ENCODE measurements around the gene SUPT20H. TPM values are rescaled to one million over a fixed set of nuclear protein-coding genes. Genes with fewer than 3 reads are reported as not detected.
A peak's percentile ranks its signal among the peaks of the same experiment; 100 is the strongest.

Gene SUPT20H
- total RNA-seq, 1 experiment from 2014 or later = 16.8 TPM

DNA sequence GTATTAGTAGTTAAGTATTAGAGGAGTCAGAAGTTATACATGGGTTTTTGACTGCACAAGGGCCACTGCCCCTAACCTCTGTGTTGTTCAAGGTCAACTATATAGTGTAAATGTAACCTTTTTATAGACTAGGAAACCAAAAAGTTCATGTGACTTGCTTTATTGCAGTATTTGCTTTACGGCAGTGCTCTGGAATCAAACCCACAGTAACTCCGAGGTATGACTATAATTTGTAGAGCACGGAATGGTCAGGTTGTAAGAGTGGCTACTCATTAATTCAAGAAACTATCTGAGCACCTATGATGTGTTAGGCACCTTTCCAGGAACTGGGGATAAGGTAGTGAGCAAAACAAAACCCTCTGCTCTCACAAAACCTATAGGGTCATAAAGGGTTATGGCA is 22.2 kb downstream of the SUPT20H start:
- TF ChIP-seq CTCF (conservative IDR thresholded peaks at IDR 0.05; ENCODE audit: low read depth, low read length) = no peak
- no peak for TF ChIP-seq EZH2phosphoT487 (IDR thresholded peaks at IDR 0.05; ENCODE audit: borderline replicate concordance, low read length)
- TF ChIP-seq EZH2 (IDR thresholded peaks at IDR 0.05; ENCODE audit: low read length, unreplicated experiment) = no peak
- POLR2A ChIA-PET (ENCODE audit: unreplicated experiment) = no interaction called here
- no peak overlapping the region for H3K9ac ChIP-seq (ENCODE audit: low read length)
- DNase-seq (no peak), ATAC-seq (no peak)
- H3F3A ChIP-seq (ENCODE audit: low read length, unreplicated experiment) = no peaks in the 10 kb centered on the region
- H3K9me2 ChIP-seq (replicated peaks; ENCODE audit: low read length) = no peaks in the 10 kb centered on the region
- no TSS peak for BruUV-seq (replicated peaks)
- H3K27me3 ChIP-seq (ENCODE audit: low read length) = no peaks in the 10 kb centered on the region
- no peaks in the 10 kb centered on the region for H4K20me1 ChIP-seq (ENCODE audit: low read length)
- H3K79me2 ChIP-seq (ENCODE audit: low read length) = no peaks in the 10 kb centered on the region
- H3K4me3 ChIP-seq (ENCODE audit: low read length) = no peak overlapping the region
- H2AFZ ChIP-seq (ENCODE audit: low read length) = no peak overlapping the region
- no peak overlapping the region for H3K4me2 ChIP-seq (ENCODE audit: low read length)
- CTCF ChIA-PET = no interaction called here
- H3K36me3 ChIP-seq (ENCODE audit: low read depth, low read length) = peaks cover 40% of the 10 kb centered on the region; the same call in 1 of the 2 replicates
- H3K9me3 ChIP-seq (ENCODE audit: low read length) = no peaks in the 10 kb centered on the region
- intact Hi-C loops (cut with micrococcal nuclease) = no loop called here
- H3K4me1 ChIP-seq (ENCODE audit: insufficient read depth, low read length) = no peaks in the 10 kb centered on the region
- H3K27ac ChIP-seq (ENCODE audit: low read length) = no peak overlapping the region

DNA sequence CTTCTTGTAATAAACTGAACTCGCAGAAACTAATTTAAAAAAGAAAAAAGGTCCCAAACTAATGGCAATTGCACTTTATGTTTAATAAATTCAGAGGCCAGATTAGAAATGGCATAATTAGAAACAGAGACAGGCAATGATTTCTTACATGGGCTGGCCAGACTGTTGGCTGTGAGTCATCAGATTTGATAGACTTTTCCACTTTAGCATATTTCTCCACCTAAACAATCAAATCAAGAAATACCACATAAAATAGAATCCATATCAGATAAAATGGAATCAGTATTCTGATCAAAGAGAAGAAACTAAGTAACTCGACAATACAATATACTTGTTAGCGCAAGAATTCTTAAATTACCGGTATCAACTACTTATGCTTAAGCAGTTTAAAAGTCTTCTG is 29.9 kb downstream of the SUPT20H start:
- Histone ChIP-seq H3F3A (ENCODE audit: low read length, unreplicated experiment) (no peaks in the 10 kb centered on the region), H3K79me2 (ENCODE audit: low read length) (no peaks in the 10 kb centered on the region), H3K9me3 (ENCODE audit: low read length) (no peaks in the 10 kb centered on the region), H3K36me3 (ENCODE audit: low read depth, low read length) (peaks cover 12% of the 10 kb centered on the region; the same call in 1 of the 2 replicates), H3K4me3 (ENCODE audit: low read length) (no peak overlapping the region), H3K4me2 (ENCODE audit: low read length) (no peak overlapping the region), H4K20me1 (ENCODE audit: low read length) (no peaks in the 10 kb centered on the region), H3K4me1 (ENCODE audit: insufficient read depth, low read length) (peaks cover 6% of the 10 kb centered on the region; the same call in 1 of the 2 replicates), H2AFZ (ENCODE audit: low read length) (no peak overlapping the region), H3K9ac (ENCODE audit: low read length) (no peak overlapping the region), H3K27me3 (ENCODE audit: low read length) (no peaks in the 10 kb centered on the region), H3K9me2 (replicated peaks; ENCODE audit: low read length) (no peaks in the 10 kb centered on the region), H3K27ac (ENCODE audit: low read length) (no peak overlapping the region)
- no peak for DNase-seq
- TF ChIP-seq EZH2phosphoT487 (IDR thresholded peaks at IDR 0.05; ENCODE audit: borderline replicate concordance, low read length) = no peak
- no peak for TF ChIP-seq CTCF (conservative IDR thresholded peaks at IDR 0.05; ENCODE audit: low read depth, low read length)
- no peak for TF ChIP-seq EZH2 (IDR thresholded peaks at IDR 0.05; ENCODE audit: low read length, unreplicated experiment)
- ChIA-PET CTCF (no interaction called here), POLR2A (ENCODE audit: unreplicated experiment) (no interaction called here)
- intact Hi-C loops (cut with micrococcal nuclease) = loop anchor here (2.0 kb wide), 1 partner anchor 29 kb away; the partner anchor contains the start of gene SUPT20H
- peak; percentile 50 for ATAC-seq
- no TSS peak for BruUV-seq (replicated peaks)

DNA sequence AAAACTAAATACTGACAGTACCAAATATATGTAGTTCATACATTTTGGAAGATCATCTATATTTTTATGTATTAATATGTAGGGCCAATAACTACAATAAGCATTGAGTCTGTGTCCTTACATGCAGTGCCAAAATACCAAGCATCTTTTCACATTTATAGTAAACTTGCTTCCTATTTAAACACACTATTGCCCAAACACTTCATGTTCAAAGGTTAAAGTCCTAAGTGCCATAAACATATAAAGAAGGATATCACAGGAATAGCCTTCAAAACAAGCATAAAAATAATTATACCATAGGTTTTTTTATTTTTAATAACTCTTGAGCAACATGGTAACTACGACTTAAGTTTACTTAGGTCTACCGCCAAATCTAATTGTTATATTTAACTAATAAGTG is 31.8 kb downstream of the SUPT20H start:
- peaks cover 20% of the 10 kb centered on the region; the same call in 1 of the 2 replicates for H3K36me3 ChIP-seq (ENCODE audit: low read depth, low read length)
- no peaks in the 10 kb centered on the region for H4K20me1 ChIP-seq (ENCODE audit: low read length)
- no peaks in the 10 kb centered on the region for H3K9me2 ChIP-seq (replicated peaks; ENCODE audit: low read length)
- H3K27ac ChIP-seq (ENCODE audit: low read length) = no peak overlapping the region
- H2AFZ ChIP-seq (ENCODE audit: low read length) = no peak overlapping the region
- ATAC-seq (no peak), DNase-seq (no peak)
- no peaks in the 10 kb centered on the region for H3K9me3 ChIP-seq (ENCODE audit: low read length)
- no TSS peak for BruUV-seq (replicated peaks)
- H3F3A ChIP-seq (ENCODE audit: low read length, unreplicated experiment) = no peaks in the 10 kb centered on the region
- ChIA-PET POLR2A (ENCODE audit: unreplicated experiment) (no interaction called here), CTCF (no interaction called here)
- no peak for TF ChIP-seq EZH2phosphoT487 (IDR thresholded peaks at IDR 0.05; ENCODE audit: borderline replicate concordance, low read length)
- TF ChIP-seq EZH2 (IDR thresholded peaks at IDR 0.05; ENCODE audit: low read length, unreplicated experiment) = no peak
- TF ChIP-seq CTCF (conservative IDR thresholded peaks at IDR 0.05; ENCODE audit: low read depth, low read length) = no peak
- intact Hi-C loops (cut with micrococcal nuclease) = no loop called here
- no peaks in the 10 kb centered on the region for H3K27me3 ChIP-seq (ENCODE audit: low read length)
- no peak overlapping the region for H3K4me3 ChIP-seq (ENCODE audit: low read length)
- H3K79me2 ChIP-seq (ENCODE audit: low read length) = no peaks in the 10 kb centered on the region
- H3K4me2 ChIP-seq (ENCODE audit: low read length) = no peak overlapping the region
- H3K4me1 ChIP-seq (ENCODE audit: insufficient read depth, low read length) = peaks cover 6% of the 10 kb centered on the region; the same call in 1 of the 2 replicates
- H3K9ac ChIP-seq (ENCODE audit: low read length) = no peak overlapping the region
